ENCODE results near the gene RELL1.

Gene RELL1

DNA sequence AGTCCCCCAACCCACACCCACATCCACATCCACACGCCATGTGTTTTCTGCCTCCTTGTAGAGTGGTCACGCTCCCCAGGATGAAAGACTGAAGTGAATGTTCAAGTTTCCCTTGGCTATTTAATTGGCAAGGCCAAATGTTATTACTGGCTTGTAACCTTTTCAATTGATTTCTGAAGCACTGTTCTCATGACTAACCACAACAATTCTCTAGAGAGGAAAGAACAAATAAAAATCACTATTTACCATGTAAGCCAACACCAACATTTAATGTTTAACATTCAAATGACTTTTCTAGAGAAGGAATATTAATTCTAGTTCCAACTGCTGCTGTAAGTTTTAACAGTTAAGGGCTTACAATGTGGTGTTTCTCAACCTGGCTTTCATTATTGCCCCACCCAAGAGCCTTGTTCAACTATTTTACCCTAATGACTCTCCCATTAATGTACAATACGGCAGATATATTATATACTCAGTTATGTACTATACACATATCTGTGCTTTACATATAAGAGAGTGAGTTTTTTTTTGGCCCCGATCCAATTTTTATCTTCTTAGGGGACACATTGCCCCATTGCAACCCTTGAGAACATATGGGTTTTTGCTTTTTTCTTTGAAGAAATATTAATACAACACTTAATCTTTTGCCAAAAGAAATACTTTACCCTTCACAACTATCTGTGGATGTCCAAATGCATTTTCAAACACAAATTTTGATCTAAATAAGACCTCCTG, 46.5 kb downstream of the RELL1 start:
- no peak for DNase-seq (ENCODE audit: low read depth, low spot score)

- no peak for DNase-seq (ENCODE audit: low read depth, low spot score)
These were observed 51.0 kb downstream of the RELL1 start for GRCh38 chr4:37635155-37635554.

GRCh38 chr4:37634180-37634579, 52.0 kb downstream of the RELL1 start:
- DNase-seq (ENCODE audit: low read depth, low spot score): no peak

- no peak for DNase-seq (ENCODE audit: low read depth, low spot score)
These were observed 53.3 kb downstream of the RELL1 start for GRCh38 chr4:37632836-37633235.

DNA sequence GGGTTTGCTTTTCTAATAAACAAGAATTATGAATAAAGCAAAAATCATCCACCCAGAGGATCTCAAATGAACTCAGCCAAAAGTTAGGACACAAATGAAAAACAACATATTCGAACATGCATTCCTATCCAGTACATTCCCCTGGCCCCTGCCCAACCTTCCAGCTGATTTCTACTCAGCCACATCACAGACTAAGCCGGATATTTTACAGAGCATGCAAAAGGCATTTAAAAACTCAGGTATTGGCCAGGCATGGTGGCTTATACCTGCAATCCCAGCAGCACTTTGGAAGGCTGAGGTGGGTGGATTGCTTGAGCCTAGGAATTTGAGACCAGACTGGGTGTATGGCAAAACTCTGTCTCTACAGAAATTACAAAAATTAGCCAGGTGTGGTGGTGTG, 54.6 kb downstream of the RELL1 start:
- no peak for DNase-seq (ENCODE audit: low read depth, low spot score)

- DNase-seq (ENCODE audit: low read depth, low spot score): no peak
These were observed 56.5 kb downstream of the RELL1 start for GRCh38 chr4:37629713-37630112.

DNA sequence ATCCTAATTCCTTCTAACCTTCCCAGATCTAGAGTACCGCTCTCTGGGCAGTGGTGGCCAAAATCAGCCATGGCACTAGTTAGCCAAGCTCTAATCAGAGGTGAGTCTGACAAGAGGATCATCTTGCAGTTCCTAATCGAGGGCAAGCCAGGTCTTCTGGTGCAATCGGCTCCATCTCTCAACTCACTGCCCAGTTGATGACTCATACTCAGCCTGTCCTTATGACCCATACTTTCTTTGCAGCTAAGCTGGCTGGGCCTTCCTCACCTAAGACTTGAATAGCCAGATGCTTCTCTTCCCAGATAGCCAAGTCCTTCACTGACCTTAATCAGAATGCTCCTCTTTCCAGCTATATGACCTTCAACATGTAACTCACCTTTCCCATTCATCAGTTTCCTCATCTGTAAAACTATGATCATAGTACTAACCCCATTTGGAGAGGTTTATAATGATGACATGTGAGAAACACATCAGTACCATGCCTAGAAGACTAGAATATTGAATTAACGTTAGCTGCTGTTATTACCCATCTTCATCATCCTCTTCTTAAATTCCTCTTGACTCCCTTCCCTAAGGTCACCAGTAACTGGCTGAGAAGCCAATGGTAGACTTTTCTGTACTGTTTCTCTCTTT, 57.1 kb downstream of the RELL1 start:
- DNase-seq (ENCODE audit: low read depth, low spot score): no peak

- DNase-seq (ENCODE audit: low read depth, low spot score): no peak
These were observed 58.9 kb downstream of the RELL1 start for GRCh38 chr4:37627263-37627662.

- no peak for DNase-seq (ENCODE audit: low read depth, low spot score)
These were observed 60.7 kb downstream of the RELL1 start for GRCh38 chr4:37625499-37625898.

GRCh38 chr4:37623940-37624339, 62.2 kb downstream of the RELL1 start:
- no peak for DNase-seq (ENCODE audit: low read depth, low spot score)

DNA sequence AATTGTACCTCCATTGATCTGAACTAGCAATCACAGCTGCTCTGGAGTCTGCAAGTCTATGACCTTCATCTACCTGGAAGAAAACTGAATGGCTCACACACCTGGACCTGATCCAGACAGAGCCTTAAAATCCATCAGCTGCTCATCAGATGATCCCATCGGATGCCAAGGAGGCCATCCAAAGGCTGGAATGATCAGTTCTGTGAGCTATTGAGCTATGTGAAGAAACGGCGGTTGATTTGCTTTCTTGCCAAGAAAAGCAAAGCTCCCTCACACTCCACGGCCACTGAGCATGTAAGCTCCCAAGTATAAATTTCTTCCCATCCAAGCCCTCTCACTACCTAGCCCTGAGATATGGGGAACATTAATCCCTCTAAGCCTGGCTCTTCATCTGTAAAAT, 63.1 kb downstream of the RELL1 start:
- no peak for DNase-seq (ENCODE audit: low read depth, low spot score)

GRCh38 chr4:37620176-37620575, 66.0 kb downstream of the RELL1 start:
- no peak for DNase-seq (ENCODE audit: low read depth, low spot score)

- no peak for DNase-seq (ENCODE audit: low read depth, low spot score)
These were observed 70.5 kb downstream of the RELL1 start for GRCh38 chr4:37615720-37616063.

DNA sequence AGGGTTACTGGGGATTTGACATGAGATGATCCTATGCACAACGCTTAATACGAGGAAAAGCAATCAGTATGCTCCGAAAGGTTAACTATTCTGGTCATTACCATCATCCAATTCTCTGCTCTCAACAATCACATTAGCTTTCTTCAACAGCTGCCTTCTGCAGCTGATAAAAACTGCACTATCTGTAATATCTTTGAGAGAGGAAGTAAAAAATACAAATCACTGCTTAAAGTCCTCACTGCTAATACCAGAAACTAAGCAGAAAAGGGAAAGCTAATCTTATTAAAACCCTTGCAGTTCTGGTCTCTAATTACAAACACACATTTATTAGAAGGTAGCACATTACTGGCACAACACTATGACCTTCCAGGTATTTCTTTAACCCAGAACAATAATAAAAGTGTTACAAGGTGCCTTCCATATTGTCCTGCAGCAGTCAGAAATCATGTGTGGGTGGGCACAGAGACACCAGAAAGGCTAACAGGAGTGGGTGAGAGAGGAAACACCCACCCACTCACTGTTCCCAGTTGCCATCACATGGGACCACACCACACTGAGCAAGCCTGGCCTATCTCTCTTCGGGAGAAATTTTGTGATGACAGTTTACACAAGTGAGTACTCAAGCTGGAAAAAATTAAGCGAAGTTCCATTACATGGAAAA, 71.0 kb downstream of the RELL1 start:
- no peak for DNase-seq (ENCODE audit: low read depth, low spot score)

- no peak for DNase-seq (ENCODE audit: low read depth, low spot score)
These were observed 73.4 kb downstream of the RELL1 start for GRCh38 chr4:37612811-37613210.

- DNase-seq (ENCODE audit: low read depth, low spot score): no peak
These were observed 76.5 kb downstream of the RELL1 start for GRCh38 chr4:37609626-37610025.

GRCh38 chr4:37607018-37607417, 79.2 kb downstream of the RELL1 start:
- no peak for DNase-seq (ENCODE audit: low read depth, low spot score)

DNA sequence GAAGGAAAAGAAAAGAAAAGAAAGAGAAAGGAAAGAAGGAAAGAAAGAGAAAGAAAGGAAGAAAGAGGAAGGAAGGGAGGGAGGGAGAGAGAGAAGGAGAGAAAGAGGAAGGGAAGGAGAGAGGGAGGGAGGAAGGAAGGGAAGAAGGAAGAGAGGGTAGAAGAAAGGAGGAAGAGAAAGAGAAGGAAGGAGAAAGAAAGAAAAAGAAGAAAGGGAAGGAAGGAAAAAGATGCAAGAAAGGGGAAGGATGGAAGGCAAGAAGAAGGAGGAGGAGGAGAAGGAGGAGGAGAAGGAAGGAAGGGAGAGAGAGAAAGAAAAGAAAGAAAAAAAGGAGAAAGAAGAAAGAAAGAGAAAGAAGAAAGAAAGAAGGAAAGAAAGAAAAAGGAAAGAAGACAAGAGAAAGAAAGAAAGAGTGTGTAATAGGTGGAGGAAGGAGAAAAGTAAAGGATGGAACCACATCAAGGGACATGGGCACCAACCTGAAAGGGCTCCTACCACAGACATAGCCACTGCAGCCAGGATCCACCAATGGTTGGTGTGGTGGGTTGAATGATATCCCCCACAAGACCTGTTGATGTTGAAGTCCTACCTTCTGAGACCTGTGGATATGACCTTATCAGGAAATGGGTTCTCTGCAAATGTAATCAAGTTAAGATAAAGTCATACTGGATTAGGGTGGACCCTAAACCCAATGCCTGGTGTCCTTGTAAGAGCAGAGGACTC, 80.2 kb downstream of the RELL1 start:
- DNase-seq (ENCODE audit: low read depth, low spot score): no peak

DNA sequence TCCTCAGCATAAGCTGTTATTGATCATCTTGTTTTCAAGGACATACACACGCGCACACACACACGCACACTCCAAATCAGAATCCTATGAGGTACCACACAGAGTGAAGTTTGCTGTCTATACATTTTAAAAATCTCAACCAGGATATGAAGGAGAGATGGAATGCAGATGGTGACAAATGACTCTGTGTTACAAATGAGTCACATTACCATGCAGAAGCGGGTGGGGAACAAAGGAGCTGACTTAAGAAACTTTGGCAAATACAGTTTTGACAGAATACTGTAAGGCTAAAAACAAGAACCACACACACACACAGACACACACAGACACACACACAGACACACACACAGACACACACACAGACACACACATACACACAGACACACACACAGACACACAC, 81.7 kb downstream of the RELL1 start:
- DNase-seq (ENCODE audit: low read depth, low spot score): no peak

DNA sequence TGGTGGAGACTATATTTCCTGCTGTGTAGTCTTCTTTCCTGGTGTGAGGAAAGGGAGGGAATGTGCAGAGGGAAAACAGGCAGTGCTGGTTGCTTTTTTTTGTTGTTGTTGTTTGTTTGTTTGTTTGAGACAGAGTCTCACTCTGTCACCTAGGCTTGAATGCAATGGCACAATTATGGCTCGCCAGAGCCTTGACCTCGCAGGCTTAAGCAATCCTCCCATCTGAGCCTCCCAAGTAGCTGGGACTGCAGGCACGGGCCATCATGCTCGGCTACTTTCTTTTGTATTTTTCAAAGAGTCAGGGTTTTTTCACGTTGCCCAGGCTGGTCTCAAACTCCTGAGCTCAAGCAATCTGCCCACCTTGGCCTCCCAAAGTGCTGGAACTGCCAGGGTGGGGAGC, 82.5 kb downstream of the RELL1 start:
- no peak for DNase-seq (ENCODE audit: low read depth, low spot score)

GRCh38 chr4:37603070-37603468, 83.1 kb downstream of the RELL1 start:
- no peak for DNase-seq (ENCODE audit: low read depth, low spot score)

DNA sequence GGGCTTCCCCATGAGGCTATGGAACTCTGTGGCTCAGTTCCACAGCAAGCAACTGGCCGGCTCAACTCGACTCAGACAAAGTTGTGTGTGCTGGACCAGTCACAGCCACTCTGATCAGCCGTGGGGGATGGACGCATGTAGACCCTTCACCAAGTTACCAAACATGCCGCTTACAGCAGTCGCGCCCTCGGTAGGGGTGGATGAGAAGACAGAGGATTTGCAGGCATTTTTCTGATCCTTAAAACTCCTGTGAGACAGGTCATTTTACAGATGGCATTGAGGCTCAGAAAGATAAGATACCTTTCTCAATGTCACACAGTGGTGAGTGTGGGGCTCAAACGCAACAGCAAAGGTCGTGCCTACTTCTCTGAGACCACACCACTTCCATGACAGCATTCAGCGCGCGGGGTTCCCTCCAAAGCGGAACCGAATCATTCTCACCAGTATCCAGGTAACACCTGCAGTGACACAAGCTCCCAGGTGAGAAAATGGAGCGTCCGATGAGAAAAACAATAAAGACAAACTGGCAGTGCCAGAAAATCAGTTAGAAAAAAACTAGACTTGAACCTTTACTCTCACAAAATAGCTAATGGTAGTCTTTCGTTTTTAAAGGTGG, 83.6 kb downstream of the RELL1 start:
- no peak for DNase-seq (ENCODE audit: low read depth, low spot score)
